Measurements from ENCODE around the gene XXYLT1. TPM values are rescaled to one million over a fixed set of nuclear protein-coding genes. Genes with fewer than 3 reads are reported as not detected.

The XXYLT1 gene
- total RNA-seq, 1 experiment from 2014 or later, result 23.4 TPM

GRCh38 chr3:195129644-195130492, 141.1 kb downstream of the XXYLT1 start:
- DNase-seq (ENCODE audit: low spot score), result no peak
- H3K4me1 Mint-ChIP-seq, result peaks cover 14% of the 10 kb centered on the region
- no peak for ATAC-seq
- H3K27me3 Mint-ChIP-seq (ENCODE audit: low read depth), result no peaks in the 10 kb centered on the region
- no peak overlapping the region for H3K4me3 Mint-ChIP-seq
- no peaks in the 10 kb centered on the region for H3K9me3 Mint-ChIP-seq
- ChIA-PET CTCF (interaction anchor here (1.8 kb wide), 1 partner anchor 23 kb away, joined by 5 read pairs; no protein-coding TSS in a partner anchor), POLR2A (no interaction called here)
- no peak for TF ChIP-seq ELF4 (CRISPR knock-in tag; IDR thresholded peaks at IDR 0.05; ENCODE audit: low read depth)
- TF ChIP-seq, protein P1, sequence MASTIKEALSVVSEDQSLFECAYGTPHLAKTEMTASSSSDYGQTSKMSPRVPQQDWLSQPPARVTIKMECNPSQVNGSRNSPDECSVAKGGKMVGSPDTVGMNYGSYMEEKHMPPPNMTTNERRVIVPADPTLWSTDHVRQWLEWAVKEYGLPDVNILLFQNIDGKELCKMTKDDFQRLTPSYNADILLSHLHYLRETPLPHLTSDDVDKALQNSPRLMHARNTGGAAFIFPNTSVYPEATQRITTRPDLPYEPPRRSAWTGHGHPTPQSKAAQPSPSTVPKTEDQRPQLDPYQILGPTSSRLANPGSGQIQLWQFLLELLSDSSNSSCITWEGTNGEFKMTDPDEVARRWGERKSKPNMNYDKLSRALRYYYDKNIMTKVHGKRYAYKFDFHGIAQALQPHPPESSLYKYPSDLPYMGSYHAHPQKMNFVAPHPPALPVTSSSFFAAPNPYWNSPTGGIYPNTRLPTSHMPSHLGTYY (CRISPR knock-in tag; IDR thresholded peaks at IDR 0.05), result no peak
- no peak for TF ChIP-seq NFE2L1 (CRISPR knock-in tag; IDR thresholded peaks at IDR 0.05)
- no peak for TF ChIP-seq ZNF219 (CRISPR knock-in tag; IDR thresholded peaks at IDR 0.05; ENCODE audit: borderline replicate concordance)
- no peak for TF ChIP-seq ETV6 (CRISPR knock-in tag; IDR thresholded peaks at IDR 0.05)
- TF ChIP-seq ZNF317 (CRISPR knock-in tag; IDR thresholded peaks at IDR 0.05; ENCODE audit: borderline replicate concordance, low read depth), result no peak
- TF ChIP-seq RORB (CRISPR knock-in tag; IDR thresholded peaks at IDR 0.05), result no peak
- TF ChIP-seq ZNF416 (CRISPR knock-in tag; IDR thresholded peaks at IDR 0.05), result no peak
- no peak for TF ChIP-seq CTCF (IDR thresholded peaks at IDR 0.05)
- no peak for TF ChIP-seq SMAD3 (CRISPR knock-in tag; IDR thresholded peaks at IDR 0.05; ENCODE audit: borderline replicate concordance)
- TF ChIP-seq GRHL2 (CRISPR knock-in tag; IDR thresholded peaks at IDR 0.05; ENCODE audit: insufficient replicate concordance, severe bottlenecking), result no peak
- TF ChIP-seq, protein P2, sequence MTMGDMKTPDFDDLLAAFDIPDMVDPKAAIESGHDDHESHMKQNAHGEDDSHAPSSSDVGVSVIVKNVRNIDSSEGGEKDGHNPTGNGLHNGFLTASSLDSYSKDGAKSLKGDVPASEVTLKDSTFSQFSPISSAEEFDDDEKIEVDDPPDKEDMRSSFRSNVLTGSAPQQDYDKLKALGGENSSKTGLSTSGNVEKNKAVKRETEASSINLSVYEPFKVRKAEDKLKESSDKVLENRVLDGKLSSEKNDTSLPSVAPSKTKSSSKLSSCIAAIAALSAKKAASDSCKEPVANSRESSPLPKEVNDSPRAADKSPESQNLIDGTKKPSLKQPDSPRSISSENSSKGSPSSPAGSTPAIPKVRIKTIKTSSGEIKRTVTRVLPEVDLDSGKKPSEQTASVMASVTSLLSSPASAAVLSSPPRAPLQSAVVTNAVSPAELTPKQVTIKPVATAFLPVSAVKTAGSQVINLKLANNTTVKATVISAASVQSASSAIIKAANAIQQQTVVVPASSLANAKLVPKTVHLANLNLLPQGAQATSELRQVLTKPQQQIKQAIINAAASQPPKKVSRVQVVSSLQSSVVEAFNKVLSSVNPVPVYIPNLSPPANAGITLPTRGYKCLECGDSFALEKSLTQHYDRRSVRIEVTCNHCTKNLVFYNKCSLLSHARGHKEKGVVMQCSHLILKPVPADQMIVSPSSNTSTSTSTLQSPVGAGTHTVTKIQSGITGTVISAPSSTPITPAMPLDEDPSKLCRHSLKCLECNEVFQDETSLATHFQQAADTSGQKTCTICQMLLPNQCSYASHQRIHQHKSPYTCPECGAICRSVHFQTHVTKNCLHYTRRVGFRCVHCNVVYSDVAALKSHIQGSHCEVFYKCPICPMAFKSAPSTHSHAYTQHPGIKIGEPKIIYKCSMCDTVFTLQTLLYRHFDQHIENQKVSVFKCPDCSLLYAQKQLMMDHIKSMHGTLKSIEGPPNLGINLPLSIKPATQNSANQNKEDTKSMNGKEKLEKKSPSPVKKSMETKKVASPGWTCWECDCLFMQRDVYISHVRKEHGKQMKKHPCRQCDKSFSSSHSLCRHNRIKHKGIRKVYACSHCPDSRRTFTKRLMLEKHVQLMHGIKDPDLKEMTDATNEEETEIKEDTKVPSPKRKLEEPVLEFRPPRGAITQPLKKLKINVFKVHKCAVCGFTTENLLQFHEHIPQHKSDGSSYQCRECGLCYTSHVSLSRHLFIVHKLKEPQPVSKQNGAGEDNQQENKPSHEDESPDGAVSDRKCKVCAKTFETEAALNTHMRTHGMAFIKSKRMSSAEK (CRISPR knock-in tag; IDR thresholded peaks at IDR 0.05; ENCODE audit: borderline replicate concordance), result no peak
- TF ChIP-seq, protein P3, sequence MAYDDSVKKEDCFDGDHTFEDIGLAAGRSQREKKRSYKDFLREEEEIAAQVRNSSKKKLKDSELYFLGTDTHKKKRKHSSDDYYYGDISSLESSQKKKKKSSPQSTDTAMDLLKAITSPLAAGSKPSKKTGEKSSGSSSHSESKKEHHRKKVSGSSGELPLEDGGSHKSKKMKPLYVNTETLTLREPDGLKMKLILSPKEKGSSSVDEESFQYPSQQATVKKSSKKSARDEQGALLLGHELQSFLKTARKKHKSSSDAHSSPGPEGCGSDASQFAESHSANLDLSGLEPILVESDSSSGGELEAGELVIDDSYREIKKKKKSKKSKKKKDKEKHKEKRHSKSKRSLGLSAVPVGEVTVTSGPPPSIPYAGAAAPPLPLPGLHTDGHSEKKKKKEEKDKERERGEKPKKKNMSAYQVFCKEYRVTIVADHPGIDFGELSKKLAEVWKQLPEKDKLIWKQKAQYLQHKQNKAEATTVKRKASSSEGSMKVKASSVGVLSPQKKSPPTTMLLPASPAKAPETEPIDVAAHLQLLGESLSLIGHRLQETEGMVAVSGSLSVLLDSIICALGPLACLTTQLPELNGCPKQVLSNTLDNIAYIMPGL (CRISPR knock-in tag; IDR thresholded peaks at IDR 0.05), result no peak
- TF ChIP-seq, protein P4, sequence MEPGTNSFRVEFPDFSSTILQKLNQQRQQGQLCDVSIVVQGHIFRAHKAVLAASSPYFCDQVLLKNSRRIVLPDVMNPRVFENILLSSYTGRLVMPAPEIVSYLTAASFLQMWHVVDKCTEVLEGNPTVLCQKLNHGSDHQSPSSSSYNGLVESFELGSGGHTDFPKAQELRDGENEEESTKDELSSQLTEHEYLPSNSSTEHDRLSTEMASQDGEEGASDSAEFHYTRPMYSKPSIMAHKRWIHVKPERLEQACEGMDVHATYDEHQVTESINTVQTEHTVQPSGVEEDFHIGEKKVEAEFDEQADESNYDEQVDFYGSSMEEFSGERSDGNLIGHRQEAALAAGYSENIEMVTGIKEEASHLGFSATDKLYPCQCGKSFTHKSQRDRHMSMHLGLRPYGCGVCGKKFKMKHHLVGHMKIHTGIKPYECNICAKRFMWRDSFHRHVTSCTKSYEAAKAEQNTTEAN (CRISPR knock-in tag; IDR thresholded peaks at IDR 0.05), result no peak
- no peak for TF ChIP-seq SOX15 (CRISPR knock-in tag; IDR thresholded peaks at IDR 0.05)
- no peak overlapping the region for H3K27ac Mint-ChIP-seq
- no peaks in the 10 kb centered on the region for H3K36me3 Mint-ChIP-seq

Measured in WTC11 (cell line).